Measurements from ENCODE around the gene NIFK. TPM values are rescaled to one million over a fixed set of nuclear protein-coding genes. Genes with fewer than 3 reads are reported as not detected.

The NIFK gene
- total RNA-seq, 2 experiments from 2014 or later, result 78.1 to 107 TPM

Other genes starting within 250 kb of the NIFK start
- not detected in 2 replicates for gene RNU4ATAC, start 206.0 kb downstream of the NIFK start, total RNA-seq (2014; rRNA removed; shearing (Covaris generic))
- gene RNU4ATAC, start 206.0 kb downstream of the NIFK start, total RNA-seq (2022), result not detected in 2 replicates
- gene CLASP1, start 87.4 kb downstream of the NIFK start, total RNA-seq (2014; rRNA removed; shearing (Covaris generic)), result 32.6 and 33.8 TPM in 2 replicates
- 65.4 and 72.4 TPM in 2 replicates for gene CLASP1, start 87.4 kb downstream of the NIFK start, total RNA-seq (2022)
- 59.2 and 64.4 TPM in 2 replicates for gene TSN, start 18.8 kb upstream of the NIFK start, total RNA-seq (2014; rRNA removed; shearing (Covaris generic))
- gene TSN, start 18.8 kb upstream of the NIFK start, total RNA-seq (2022), result 98.7 and 102 TPM in 2 replicates